Spleen (tissue), 7 donors: Measurements from ENCODE around the gene LSS.

Experiments used
- CTCF ChIP-seq, 11 experiments: fragments of 200-600 bp in 7 of 11; fragments of 450-650 bp in 4 of 11; sonication (generic) in 4 of 11; IDR thresholded peaks in 8 of 11; conservative IDR thresholded peaks in 3 of 11; 1 replicate in 7 of 11; 2 replicates in 4 of 11; pipeline versions ENCODE4 v1.4.0 to v1.8.0; 2016 to 2021; ENCODE audit warnings: antibody characterized with exemption in 11 of 11, inconsistent platforms in 4 of 11, mild to moderate bottlenecking in 1 of 11
- POLR2A ChIP-seq, 3 donors: fragments of 450-650 bp; IDR thresholded peaks; one replicate each; pipeline ENCODE4 v1.5.1; 2017; ENCODE audit warnings: antibody characterized with exemption in 3 of 3, mild to moderate bottlenecking in 1 of 3
- POLR2AphosphoS5 ChIP-seq, 3 donors: sonication (generic); formaldehyde crosslinking; IDR thresholded peaks; one replicate each; pipeline ENCODE4 v1.5.1; 2017; ENCODE audit warnings: antibody characterized with exemption in 3 of 3
- donor health status: DM: no; HTN: no; CAD: no; lungs with moderate emphysema.
- donor health status: DM: no; HTN: no; CAD: no.
- donor health status: DM: no; HTN: no; CAD: no.

- TF ChIP-seq POLR2A (IDR thresholded peaks at IDR 0.05) = no peak
- no peak for TF ChIP-seq CTCF (IDR thresholded peaks at IDR 0.05 in 8 of 11, conservative IDR thresholded peaks at IDR 0.05 in 3 of 11)
- no peak for TF ChIP-seq POLR2AphosphoS5 (IDR thresholded peaks at IDR 0.05)
Measured at GRCh38 chr21:46187261-46187660, 41.3 kb downstream of the LSS start.
